Esophagus (tissue), 2 donors: ENCODE results near the gene NPIPB5. TPM values are rescaled to one million over a fixed set of nuclear protein-coding genes. Genes with fewer than 3 reads are reported as not detected.
"Not testable (repeated sequence)": the region's sequence is repeated elsewhere in the genome, so short reads cannot be mapped to it uniquely, and the experiment has no call there.

Experiments used
- H3K27ac ChIP-seq, 2 donors: one replicate each; pipeline ENCODE4 v1.5.1; 2013; ENCODE audit warnings: low read depth in 2 of 2, mild to moderate bottlenecking in 2 of 2, inconsistent platforms in 1 of 2, low read length in 1 of 2, moderate library complexity in 1 of 2
- H3K27me3 ChIP-seq, 2 donors: one replicate each; pipeline ENCODE4 v1.6.1; 2013; ENCODE audit warnings: low read length in 2 of 2, control low read depth in 1 of 2, mild to moderate bottlenecking in 1 of 2; ENCODE audit not compliant: insufficient read depth in 2 of 2, control insufficient read depth in 1 of 2
- H3K36me3 ChIP-seq, 2 donors: one replicate each; pipeline ENCODE4 v1.6.1; 2013; ENCODE audit warnings: low read length in 1 of 2; ENCODE audit not compliant: control insufficient read depth in 2 of 2, insufficient read depth in 2 of 2
- H3K4me1 ChIP-seq, 2 donors: one replicate each; pipeline ENCODE4 v1.6.1; 2013; ENCODE audit warnings: low read length in 1 of 2; ENCODE audit not compliant: control insufficient read depth in 2 of 2, insufficient read depth in 2 of 2
- H3K4me3 ChIP-seq, 2 donors: one replicate each; pipeline ENCODE4 v1.5.1; 2013; ENCODE audit warnings: low read length in 2 of 2, mild to moderate bottlenecking in 2 of 2, low read depth in 1 of 2, moderate library complexity in 1 of 2
- H3K9me3 ChIP-seq, 2 donors: one replicate each; pipeline ENCODE4 v1.6.1; 2013; ENCODE audit warnings: mild to moderate bottlenecking in 2 of 2, low read depth in 1 of 2, low read length in 1 of 2, moderate library complexity in 1 of 2; ENCODE audit not compliant: control insufficient read depth in 2 of 2, insufficient read depth in 1 of 2
- WGBS, 2 donors: extraction: QIAGEN DNeasy Blood & Tissue Kit; methylation state at CpG; one replicate each; pipeline ENCODE4 v1.1.7; 2013; 5-methylcytosine and 5-hydroxymethylcytosine counted together
- polyA plus RNA-seq, 2 donors: library from polyadenylated mRNA; stranded (reverse); fragments of 200-250 nt; gene quantifications; one replicate each; pipeline ENCODE4 v1.2.3, GENCODE V29; 2013
- donor health status: healthy with polysubstance abuse.
- donor health status: Bipolar disorder and iron deficiency.

Gene NPIPB5
- polyA plus RNA-seq, result 100 to 1,000 TPM in 1 of 2 donors, 10 to 100 TPM in 1; 38.9 to 117 TPM

GRCh38 chr16:22510591-22510990 lies at the start of gene NPIPB5:
Gene NPIPB5, plus strand, starts transcription at chr16:22510891. Its CDS starts 2,911 bp downstream, at chr16:22513802.
- H3K4me3 ChIP-seq, H3K9me3 ChIP-seq, H3K36me3 ChIP-seq, H3K27me3 ChIP-seq, H3K27ac ChIP-seq, H3K4me1 ChIP-seq: not testable (repeated sequence)
- WGBS, 2 donors, result no CpG with 5 or more reads among the region's 4 CpGs

GRCh38 chr16:22468846-22469245 lies 41.8 kb upstream of the NPIPB5 start:
- WGBS, 2 donors, result 86% methylated on average over 4 of the region's 6 CpGs

GRCh38 chr16:22537996-22538395 lies 27.3 kb downstream of the NPIPB5 start:
- not testable (repeated sequence) for H3K4me3 ChIP-seq, H3K27me3 ChIP-seq, H3K27ac ChIP-seq, H3K4me1 ChIP-seq, H3K9me3 ChIP-seq, H3K36me3 ChIP-seq
- WGBS, 2 donors, result 75 to 80% methylated on average over 4 of the region's 4 CpGs

More at GRCh38 chr16:22468846-22469245, 41.8 kb upstream of the NPIPB5 start:
- not testable (repeated sequence) for H3K4me1 ChIP-seq, H3K27me3 ChIP-seq, H3K27ac ChIP-seq, H3K9me3 ChIP-seq, H3K36me3 ChIP-seq, H3K4me3 ChIP-seq

GRCh38 chr16:22544809-22545208 lies 34.1 kb downstream of the NPIPB5 start:
- not testable (repeated sequence) for H3K27me3 ChIP-seq
- WGBS, 2 donors, result 55 to 83% methylated on average over 1 of the region's 2 CpGs

GRCh38 chr16:22546630-22547029 lies 35.9 kb downstream of the NPIPB5 start:
- not testable (repeated sequence) for H3K36me3 ChIP-seq, H3K27ac ChIP-seq, H3K4me3 ChIP-seq, H3K9me3 ChIP-seq, H3K27me3 ChIP-seq, H3K4me1 ChIP-seq
- 82 to 85% methylated on average over 2 of the region's 2 CpGs for WGBS, 2 donors

More at GRCh38 chr16:22544809-22545208, 34.1 kb downstream of the NPIPB5 start:
- not testable (repeated sequence) for H3K4me1 ChIP-seq, H3K9me3 ChIP-seq, H3K36me3 ChIP-seq, H3K4me3 ChIP-seq, H3K27ac ChIP-seq

- H3K27me3 ChIP-seq, H3K4me1 ChIP-seq, H3K4me3 ChIP-seq, H3K27ac ChIP-seq, H3K36me3 ChIP-seq, H3K9me3 ChIP-seq: not testable (repeated sequence)
- 94% methylated on average over 2 of the region's 2 CpGs for WGBS, 2 donors
Observed at GRCh38 chr16:22547170-22547765, 36.6 kb downstream of the NPIPB5 start.

GRCh38 chr16:22549853-22550252 lies 39.2 kb downstream of the NPIPB5 start:
- WGBS, 2 donors, result 94 to 96% methylated on average over 5 of the region's 6 CpGs
- not testable (repeated sequence) for H3K27ac ChIP-seq, H3K4me3 ChIP-seq, H3K9me3 ChIP-seq, H3K36me3 ChIP-seq, H3K4me1 ChIP-seq, H3K27me3 ChIP-seq

- 81 to 83% methylated on average over 5 to 6 of the region's 10 CpGs for WGBS, 2 donors
- not testable (repeated sequence) for H3K4me3 ChIP-seq, H3K27ac ChIP-seq, H3K4me1 ChIP-seq, H3K36me3 ChIP-seq, H3K27me3 ChIP-seq, H3K9me3 ChIP-seq
Observed at GRCh38 chr16:22551143-22551542, 40.5 kb downstream of the NPIPB5 start.

GRCh38 chr16:22551651-22552050 lies 41.0 kb downstream of the NPIPB5 start:
- H3K36me3 ChIP-seq, H3K27ac ChIP-seq, H3K4me3 ChIP-seq, H3K27me3 ChIP-seq, H3K4me1 ChIP-seq, H3K9me3 ChIP-seq: not testable (repeated sequence)
- WGBS, 2 donors, result 85 to 89% methylated on average over 5 of the region's 5 CpGs

GRCh38 chr16:22556759-22557158 lies 46.1 kb downstream of the NPIPB5 start:
- H3K36me3 ChIP-seq, H3K27ac ChIP-seq, H3K4me1 ChIP-seq, H3K27me3 ChIP-seq, H3K4me3 ChIP-seq, H3K9me3 ChIP-seq: not testable (repeated sequence)
- no CpG with 5 or more reads among the region's 7 CpGs for WGBS, 2 donors
